Heart left ventricle (tissue), 16 donors: ENCODE results near the gene YIPF4. TPM values are rescaled to one million over a fixed set of nuclear protein-coding genes. Genes with fewer than 3 reads are reported as not detected.

ENCODE experiments used
- ATAC-seq, 4 donors: fragments of 200-7000 bp; cut with Tn5 transposase; one replicate each; pipeline ENCODE4 v1.9.1; 2020 to 2022; ENCODE audit warnings: moderate library complexity in 4 of 4, mild to moderate bottlenecking in 3 of 4, moderate number of reproducible peaks in 1 of 4
- DNase-seq, 5 donors: peaks; one replicate each; pipeline ENCODE4 v3.0.0-alpha.2; 2020
- H3K27ac ChIP-seq, 12 donors: fragments of 200-600 bp; sonication (generic) in 4 of 12; one replicate each; pipeline versions ENCODE4 v1.5.0 to v1.8.0; 2016 to 2022; ENCODE audit warnings: mild to moderate bottlenecking in 2 of 12
- H3K27me3 ChIP-seq, 9 donors: fragments of 200-600 bp; sonication (generic) in 2 of 9; one replicate each; pipeline versions ENCODE4 v1.5.1 to v1.8.0; 2016 to 2022; ENCODE audit warnings: mild to moderate bottlenecking in 3 of 9
- H3K36me3 ChIP-seq, 9 donors: fragments of 200-600 bp; sonication (generic) in 2 of 9; one replicate each; pipeline versions ENCODE4 v1.5.0 to v1.8.0; 2018 to 2022; ENCODE audit warnings: mild to moderate bottlenecking in 2 of 9
- H3K4me1 ChIP-seq, 12 donors: fragments of 200-600 bp; sonication (generic) in 4 of 12; one replicate each; pipeline versions ENCODE4 v1.5.0 to v1.8.0; 2016 to 2022; ENCODE audit warnings: mild to moderate bottlenecking in 3 of 12
- H3K4me3 ChIP-seq, 12 donors: fragments of 200-600 bp; sonication (generic) in 4 of 12; one replicate each; pipeline versions ENCODE4 v1.5.0 to v1.8.0; 2017 to 2022; ENCODE audit warnings: mild to moderate bottlenecking in 9 of 12, moderate library complexity in 4 of 12
- H3K9me3 ChIP-seq, 12 donors: fragments of 200-600 bp; sonication (generic) in 4 of 12; one replicate each; pipeline versions ENCODE4 v1.5.0 to v1.8.0; 2016 to 2022; ENCODE audit warnings: mild to moderate bottlenecking in 1 of 12
- CTCF ChIP-seq, 12 donors: fragments of 200-600 bp; sonication (generic) in 4 of 12; IDR thresholded peaks; one replicate each; pipeline versions ENCODE4 v1.5.0 to v1.8.0; 2018 to 2022; ENCODE audit warnings: antibody characterized with exemption in 12 of 12, mild to moderate bottlenecking in 5 of 12
- POLR2A ChIP-seq, 2 donors: fragments of 450-650 bp; IDR thresholded peaks; one replicate each; pipeline ENCODE4 v1.6.1; 2017; ENCODE audit warnings: antibody characterized with exemption in 2 of 2, mild to moderate bottlenecking in 2 of 2, moderate library complexity in 2 of 2
- WGBS, 4 donors: extraction: QIAGEN DNeasy Blood & Tissue Kit in 2 of 4; methylation state at CpG; one replicate each; pipeline versions ENCODE4 v1.1.5 to v1.1.7; 2013 to 2018; 5-methylcytosine and 5-hydroxymethylcytosine counted together
- intact Hi-C, 10 donors: fragments of 100-400 bp; cut with DNase I; formaldehyde crosslinking; loops; one replicate each; pipeline versions ENCODE4 v1.11.1 to v1.14.2; 2022
- polyA plus RNA-seq, 2 donors: library from polyadenylated mRNA; stranded (reverse); fragments of 200-250 nt; gene quantifications; one replicate each; pipeline ENCODE4 v1.2.3, GENCODE V29; 2013
- total RNA-seq, 9 donors: library from RNA; depleted of rRNA in 2 of 9; stranded (reverse); fragments of >200 nt in 2 of 9; fragmentation: NEBNext Ultra II Directional in 3 of 9; extraction: Animal tissue kit (Norgen Biotek cat#: 25700) in 3 of 9; gene quantifications; one replicate each; pipeline versions ENCODE4 v1.1.0 to v1.2.4, GENCODE V29; 2016 to 2023
- donor health status: ischemic (EF 13 %, LVEDD 7.1; RV severe dilation, severe dysfunction).
- donor health status: healthy with polysubstance abuse.
- donor health status: DM: no; HTN: yes; CAD: no.
- donor health status: DM: no; HTN: no; CAD: no.
- donor health status: ischemic (EF 25% LVEDD 6.9; RV normal size, moderate dysfunction).
- donor health status: ischemic (EF 25% LVEDD 5.7; RV mildly dilated, moderate dysfunction).
- donor health status: healthy.
- donor health status: DM: yes; HTN: yes; CAD: no.
- donor health status: ischemic (EF 35%, LVEDD 5.7; RV mildly dilated, moderate dysfunction).
- donor health status: nonischemic (EF 11% LVEDD 7.7; RV severe dilation, severe dysfunction).
- donor health status: DM: yes; HTN: yes; CAD: no.
- donor health status: PGD.
- donor health status: ischemic (EF 29% LVEDD 5.4; RV normal size, mild dysfunction).
- donor health status: nonischemic (EF 23%, LVEDD 6.1; RV moderate dilation, normal function).

YIPF4 gene
- total and polyA plus RNA-seq, 11 donors = 14.9 to 79.3 (median 60.3) TPM

- Histone ChIP-seq H3K27ac (no peak overlapping the region), H3K36me3 (peaks cover 0 to 16% (median 0%) of the 10 kb centered on the region in 9 donors), H3K27me3 (no peaks in the 10 kb centered on the region), H3K4me1 (no peaks in the 10 kb centered on the region), H3K4me3 (no peak overlapping the region), H3K9me3 (no peaks in the 10 kb centered on the region)
- no peak for DNase-seq
- intact Hi-C loops = no loop called here
- ATAC-seq = no peak
- no peak for TF ChIP-seq CTCF (IDR thresholded peaks at IDR 0.05)
- TF ChIP-seq POLR2A (IDR thresholded peaks at IDR 0.05) = no peak
- 80 to 89% (median 85%) methylated on average over 10 of the region's 10 CpGs for WGBS, 4 donors
Measured at GRCh38 chr2:32250290-32250689, 27.4 kb upstream of the YIPF4 start.

GRCh38 chr2:32258242-32258641, 19.5 kb upstream of the YIPF4 start:
- Histone ChIP-seq H3K36me3 (peaks cover 0 to 6% (median 0%) of the 10 kb centered on the region in 9 donors), H3K27ac (no peak overlapping the region), H3K27me3 (no peaks in the 10 kb centered on the region), H3K4me1 (peaks cover 0 to 6% (median 0%) of the 10 kb centered on the region in 12 donors), H3K9me3 (no peaks in the 10 kb centered on the region), H3K4me3 (no peak overlapping the region)
- TF ChIP-seq POLR2A (IDR thresholded peaks at IDR 0.05) = no peak
- no peak for TF ChIP-seq CTCF (IDR thresholded peaks at IDR 0.05)
- WGBS, 4 donors = 77 to 86% (median 80%) methylated on average over 13 of the region's 13 CpGs
- intact Hi-C loops = no loop called here
- DNase-seq (no peak), ATAC-seq (no peak)

- no peaks in the 10 kb centered on the region for H3K9me3 ChIP-seq
- no peak overlapping the region for H3K27ac ChIP-seq
- no peaks in the 10 kb centered on the region for H3K36me3 ChIP-seq
- intact Hi-C loops = no loop called here
- H3K4me3 ChIP-seq = no peak overlapping the region
- WGBS, 4 donors = 74 to 90% (median 82%) methylated on average over 2 of the region's 2 CpGs
- no peak for ATAC-seq
- peaks cover 0 to 16% (median 0%) of the 10 kb centered on the region in 12 donors for H3K4me1 ChIP-seq
- H3K27me3 ChIP-seq = no peaks in the 10 kb centered on the region
- TF ChIP-seq POLR2A (IDR thresholded peaks at IDR 0.05) (no peak), CTCF (IDR thresholded peaks at IDR 0.05) (no peak)
- no peak for DNase-seq
Measured at GRCh38 chr2:32260376-32260775, 17.3 kb upstream of the YIPF4 start.

GRCh38 chr2:32262105-32262504, 15.6 kb upstream of the YIPF4 start:
- no peaks in the 10 kb centered on the region for H3K9me3 ChIP-seq
- no peak for TF ChIP-seq POLR2A (IDR thresholded peaks at IDR 0.05)
- TF ChIP-seq CTCF (IDR thresholded peaks at IDR 0.05) = no peak
- peak in 3 of 4 donors; percentile 23 to 65 (median 35) for ATAC-seq
- intact Hi-C loops = no loop called here
- no peak for DNase-seq
- peak overlapping the region in 1 of 12 donors; percentile 53 for H3K4me3 ChIP-seq
- 86 to 90% (median 87%) methylated on average over 3 of the region's 3 CpGs for WGBS, 4 donors
- H3K36me3 ChIP-seq = no peaks in the 10 kb centered on the region
- peak overlapping the region in 1 of 12 donors; percentile 94 for H3K27ac ChIP-seq
- no peaks in the 10 kb centered on the region for H3K27me3 ChIP-seq
- H3K4me1 ChIP-seq = peaks cover 0 to 22% (median 0%) of the 10 kb centered on the region in 12 donors
